Ovary (tissue), 3 donors: ENCODE measurements around the gene C6orf15.

ENCODE experiments used
- POLR2A ChIP-seq: fragments of 450-650 bp; IDR thresholded peaks from one replicate; pipeline ENCODE4 v1.6.1; 2017; ENCODE audit warnings: antibody characterized with exemption, mild to moderate bottlenecking, moderate library complexity
- TF ChIP-seq, protein P1 (sequence below), 3 donors: fragments of 450-650 bp in 2 of 3; fragments of 200-600 bp in 1 of 3; IDR thresholded peaks; one replicate each; pipeline versions ENCODE4 v1.5.1 to v1.8.0; 2016 to 2022; ENCODE audit warnings: antibody characterized with exemption in 3 of 3, mild to moderate bottlenecking in 1 of 3
- donor health status: DM: no; HTN: no; CAD: no.

DNA sequence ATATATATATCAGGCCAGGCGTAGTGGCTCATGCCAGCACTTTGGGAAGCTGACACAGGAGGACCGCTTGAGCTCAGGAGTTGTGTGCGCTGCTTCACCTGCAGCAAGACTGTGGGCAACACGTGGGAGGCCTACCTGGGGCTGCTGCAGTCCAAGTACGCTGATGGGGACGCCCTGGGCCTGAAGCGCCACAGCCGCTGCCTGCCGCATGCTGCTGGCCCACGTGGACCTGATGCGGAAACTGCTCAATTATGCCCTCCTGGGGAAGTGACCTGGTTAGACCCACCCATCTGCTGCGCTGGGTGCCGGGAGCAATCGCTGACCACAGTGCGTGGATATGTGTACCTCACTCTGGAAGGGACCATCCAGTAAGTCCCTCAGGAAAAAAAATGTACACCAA lies 28.3 kb upstream of the C6orf15 start:
- TF ChIP-seq, protein P1, sequence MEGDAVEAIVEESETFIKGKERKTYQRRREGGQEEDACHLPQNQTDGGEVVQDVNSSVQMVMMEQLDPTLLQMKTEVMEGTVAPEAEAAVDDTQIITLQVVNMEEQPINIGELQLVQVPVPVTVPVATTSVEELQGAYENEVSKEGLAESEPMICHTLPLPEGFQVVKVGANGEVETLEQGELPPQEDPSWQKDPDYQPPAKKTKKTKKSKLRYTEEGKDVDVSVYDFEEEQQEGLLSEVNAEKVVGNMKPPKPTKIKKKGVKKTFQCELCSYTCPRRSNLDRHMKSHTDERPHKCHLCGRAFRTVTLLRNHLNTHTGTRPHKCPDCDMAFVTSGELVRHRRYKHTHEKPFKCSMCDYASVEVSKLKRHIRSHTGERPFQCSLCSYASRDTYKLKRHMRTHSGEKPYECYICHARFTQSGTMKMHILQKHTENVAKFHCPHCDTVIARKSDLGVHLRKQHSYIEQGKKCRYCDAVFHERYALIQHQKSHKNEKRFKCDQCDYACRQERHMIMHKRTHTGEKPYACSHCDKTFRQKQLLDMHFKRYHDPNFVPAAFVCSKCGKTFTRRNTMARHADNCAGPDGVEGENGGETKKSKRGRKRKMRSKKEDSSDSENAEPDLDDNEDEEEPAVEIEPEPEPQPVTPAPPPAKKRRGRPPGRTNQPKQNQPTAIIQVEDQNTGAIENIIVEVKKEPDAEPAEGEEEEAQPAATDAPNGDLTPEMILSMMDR (IDR thresholded peaks at IDR 0.05) = no peak
- TF ChIP-seq POLR2A = no peak
